GM23248 (cell line): ENCODE measurements around the gene ZNF76. TPM values are rescaled to one million over a fixed set of nuclear protein-coding genes. Genes with fewer than 3 reads are reported as not detected.
A peak's percentile ranks its signal among the peaks of the same experiment; 100 is the strongest.

ENCODE experiments used
- DNase-seq: peaks from one replicate; pipeline ENCODE4 v3.0.0-alpha.2; 2015
- H2AFZ ChIP-seq: fragments of 200-600 bp; sonication (generic); 2 replicates; pipeline ENCODE4 v1.6.1; 2016; ENCODE audit warnings: antibody characterized with exemption
- H3F3A ChIP-seq: fragments of 200-600 bp; sonication (generic); 2 replicates; pipeline ENCODE4 v1.6.1; 2016; ENCODE audit warnings: mild to moderate bottlenecking, antibody characterized with exemption, mixed run types; ENCODE audit not compliant: insufficient read depth
- H3K27ac ChIP-seq: fragments of 200-600 bp; sonication (generic); 2 replicates; pipeline ENCODE4 v1.5.1; 2016; ENCODE audit warnings: mild to moderate bottlenecking
- H3K27me3 ChIP-seq: fragments of 200-600 bp; sonication (generic); replicated peaks from 2 replicates; pipeline ENCODE4 v1.6.1; 2016; ENCODE audit warnings: mild to moderate bottlenecking; ENCODE audit not compliant: insufficient read depth
- H3K36me3 ChIP-seq: fragments of 200-600 bp; sonication (generic); 2 replicates; pipeline ENCODE4 v1.6.1; 2016; ENCODE audit warnings: low read depth, mild to moderate bottlenecking
- H3K4me1 ChIP-seq: fragments of 200-600 bp; sonication (generic); 2 replicates; pipeline ENCODE4 v1.6.1; 2016; ENCODE audit warnings: mild to moderate bottlenecking; ENCODE audit not compliant: insufficient read depth
- H3K4me2 ChIP-seq: fragments of 200-600 bp; sonication (generic); one replicate; pipeline ENCODE4 v1.6.1; 2016; ENCODE audit warnings: mild to moderate bottlenecking; ENCODE audit not compliant: unreplicated experiment
- H3K4me3 ChIP-seq: fragments of 200-600 bp; sonication (generic); 2 replicates; pipeline ENCODE4 v1.5.1; 2016; ENCODE audit warnings: mild to moderate bottlenecking
- H3K79me2 ChIP-seq: fragments of 200-600 bp; sonication (generic); 2 replicates; pipeline ENCODE4 v1.6.1; 2016; ENCODE audit warnings: mild to moderate bottlenecking; ENCODE audit not compliant: insufficient read depth
- H3K9ac ChIP-seq: fragments of 200-600 bp; sonication (generic); 2 replicates; pipeline ENCODE4 v1.6.1; 2016; ENCODE audit warnings: mild to moderate bottlenecking
- H3K9me2 ChIP-seq: fragments of 200-600 bp; sonication (generic); 2 replicates; pipeline ENCODE4 v1.6.1; 2016; ENCODE audit warnings: mixed run types, mild to moderate bottlenecking, moderate library complexity; ENCODE audit not compliant: insufficient read depth
- H3K9me3 ChIP-seq: fragments of 200-600 bp; sonication (generic); one replicate; pipeline ENCODE4 v1.6.1; 2017; ENCODE audit warnings: low read depth
- H4K20me1 ChIP-seq: fragments of 200-600 bp; sonication (generic); 2 replicates; pipeline ENCODE4 v1.6.0; 2016; ENCODE audit not compliant: insufficient read depth
- EZH2 ChIP-seq: fragments of 200-600 bp; sonication (generic); IDR thresholded peaks from 2 replicates; pipeline ENCODE4 v1.6.1; 2018; ENCODE audit warnings: antibody characterized with exemption, mild to moderate bottlenecking; ENCODE audit not compliant: insufficient read depth, poor library complexity, severe bottlenecking
- EZH2phosphoT487 ChIP-seq: fragments of 200-600 bp; sonication (generic); IDR thresholded peaks from 2 replicates; pipeline ENCODE4 v1.6.1; 2018; ENCODE audit warnings: antibody characterized with exemption, moderate library complexity, mild to moderate bottlenecking, low read depth; ENCODE audit not compliant: insufficient read depth
- WGBS, 2 experiments: methylation state at CpG; one replicate each; pipeline ENCODE4 v1.1.6; 2015 to 2017; ENCODE audit warnings: low lambda C conversion rate in 2 of 2, low coverage in 1 of 2; ENCODE audit errors: missing lambda C conversion rate in 2 of 2; 5-methylcytosine and 5-hydroxymethylcytosine counted together
- in situ Hi-C: fragments of 300-500 bp; cut with MboI; formaldehyde crosslinking; loops from 2 replicates; pipeline ENCODE4 v1.15.0; 2020
- polyA plus RNA-seq: library from polyadenylated mRNA; unstranded; fragments of >200 nt; fragmentation: Nextera tagmentation; extraction: Ambion mirVana; gene quantifications from 2 replicates; pipeline ENCODE4 v1.2.1, GENCODE V29; 2016
- total RNA-seq: library from RNA; depleted of rRNA; stranded (reverse); fragments of >200 nt; shearing (Covaris generic); gene quantifications from 2 replicates; pipeline ENCODE4 v1.2.3, GENCODE V29; 2014

ZNF76 gene
- total and polyA plus RNA-seq, 2 experiments from 2014 or later = 14.3 to 15.9 TPM

- Histone ChIP-seq H3K4me1 (no peaks in the 10 kb centered on the region), H3K36me3 (no peaks in the 10 kb centered on the region), H4K20me1 (no peaks in the 10 kb centered on the region), H3K27me3 (no peaks in the 10 kb centered on the region), H3K4me3 (no peak overlapping the region), H3K9me3 (no peaks in the 10 kb centered on the region), H3F3A (0 out of 2 replicates have a peak, but pooled peaks cover 10% of the 10 kb centered on the region), H3K4me2 (no peak overlapping the region), H3K9me2 (no peaks in the 10 kb centered on the region), H2AFZ (no peak overlapping the region), H3K27ac (no peak overlapping the region), H3K9ac (no peak overlapping the region), H3K79me2 (no peaks in the 10 kb centered on the region)
- no peak for TF ChIP-seq EZH2phosphoT487
- TF ChIP-seq EZH2 = no peak
- peak; percentile 63 for DNase-seq
- in situ Hi-C loops = loop anchor here (10.0 kb wide), 1 partner anchor 256 kb away; no protein-coding TSS in a partner anchor
- WGBS, 2 experiments = 45 to 49% methylated on average over 12 of the region's 12 CpGs
Measured at GRCh38 chr6:35240838-35241801, 18.4 kb upstream of the ZNF76 start.

DNA sequence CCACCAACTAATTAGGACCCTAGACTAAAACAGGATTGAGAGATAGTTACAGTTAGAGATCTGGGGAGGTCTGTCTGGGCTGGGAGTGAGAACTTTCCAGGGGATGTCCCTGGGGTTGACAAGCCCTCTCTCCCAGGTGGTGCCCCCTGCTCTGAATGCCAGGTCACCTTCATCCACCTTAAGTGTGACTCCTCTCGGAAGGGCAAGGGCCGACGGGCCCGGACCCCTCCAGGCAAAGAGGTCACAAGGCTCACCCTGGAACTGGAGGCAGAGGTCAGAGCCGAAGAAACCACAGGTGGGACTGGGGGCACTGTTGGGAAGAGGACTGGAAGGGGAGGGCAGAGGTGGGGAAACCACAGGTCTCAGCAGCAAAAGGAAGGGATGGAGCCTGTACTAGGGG is 17.0 kb upstream of the ZNF76 start:
- TF ChIP-seq EZH2 = no peak
- TF ChIP-seq EZH2phosphoT487 = no peak
- H3K4me1 ChIP-seq = no peaks in the 10 kb centered on the region
- H3K27me3 ChIP-seq = no peaks in the 10 kb centered on the region
- H3K36me3 ChIP-seq = no peaks in the 10 kb centered on the region
- in situ Hi-C loops = loop anchor here (10.0 kb wide), 1 partner anchor 258 kb away; no protein-coding TSS in a partner anchor
- no peak for DNase-seq
- WGBS, 2 experiments = 96 to 97% methylated on average over 5 of the region's 5 CpGs
- no peaks in the 10 kb centered on the region for H4K20me1 ChIP-seq
- H3K9me2 ChIP-seq = no peaks in the 10 kb centered on the region
- H3K4me3 ChIP-seq = no peak overlapping the region
- H3K27ac ChIP-seq = no peak overlapping the region
- H2AFZ ChIP-seq = no peak overlapping the region
- no peaks in the 10 kb centered on the region for H3K9me3 ChIP-seq
- peaks cover under 1% of the 10 kb centered on the region; the same call in 1 of the 2 replicates for H3K79me2 ChIP-seq
- no peak overlapping the region for H3K4me2 ChIP-seq
- 0 out of 2 replicates have a peak, but pooled peaks cover 13% of the 10 kb centered on the region for H3F3A ChIP-seq
- H3K9ac ChIP-seq = no peak overlapping the region

- no peak overlapping the region for H2AFZ ChIP-seq
- H3K36me3 ChIP-seq = no peaks in the 10 kb centered on the region
- TF ChIP-seq EZH2 (no peak), EZH2phosphoT487 (no peak)
- H3K27ac ChIP-seq = no peak overlapping the region
- H3K4me2 ChIP-seq = no peak overlapping the region
- no peak overlapping the region for H3K4me3 ChIP-seq
- H4K20me1 ChIP-seq = no peaks in the 10 kb centered on the region
- H3K27me3 ChIP-seq = no peaks in the 10 kb centered on the region
- WGBS, 2 experiments = 93 to 95% methylated on average over 13 of the region's 13 CpGs
- H3K9me2 ChIP-seq = no peaks in the 10 kb centered on the region
- H3K9ac ChIP-seq = no peak overlapping the region
- H3F3A ChIP-seq = 0 out of 2 replicates have a peak, but pooled peaks cover 13% of the 10 kb centered on the region
- peaks cover 5% of the 10 kb centered on the region; the same call in 1 of the 2 replicates for H3K79me2 ChIP-seq
- H3K9me3 ChIP-seq = no peaks in the 10 kb centered on the region
- DNase-seq = no peak
- in situ Hi-C loops = loop anchor here (10.0 kb wide), 1 partner anchor 258 kb away; no protein-coding TSS in a partner anchor
- H3K4me1 ChIP-seq = 0 out of 2 replicates have a peak, but pooled peaks cover 3% of the 10 kb centered on the region
Measured at GRCh38 chr6:35242906-35243305, 16.6 kb upstream of the ZNF76 start.

DNA sequence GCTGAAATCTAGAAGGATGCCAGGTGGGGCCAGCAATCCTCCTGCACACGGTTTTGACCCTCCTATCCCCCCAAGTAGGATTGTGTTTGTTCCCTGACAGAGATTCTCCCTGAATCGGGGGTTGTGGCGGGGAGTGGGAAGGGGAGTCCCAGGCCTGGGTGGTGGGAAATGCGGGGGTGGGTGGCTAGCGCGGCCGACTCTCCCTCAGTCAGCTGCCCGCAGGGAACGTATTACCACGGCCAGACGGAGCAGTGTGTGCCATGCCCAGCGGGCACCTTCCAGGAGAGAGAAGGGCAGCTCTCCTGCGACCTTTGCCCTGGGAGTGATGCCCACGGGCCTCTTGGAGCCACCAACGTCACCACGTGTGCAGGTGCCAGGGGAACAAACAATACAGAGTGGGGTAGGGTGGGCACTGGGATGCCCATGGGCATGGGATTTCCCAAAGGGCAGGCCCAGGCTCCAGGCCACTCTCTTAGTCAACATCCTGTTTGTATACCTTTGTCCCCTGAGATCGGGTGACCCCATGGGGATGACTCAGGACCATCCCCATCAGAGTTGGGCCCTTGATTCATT is 16.1 kb upstream of the ZNF76 start:
- WGBS, 2 experiments = 81 to 83% methylated on average over 7 to 17 of the region's 17 CpGs
- in situ Hi-C loops = loop anchor here (10.0 kb wide), 1 partner anchor 259 kb away; no protein-coding TSS in a partner anchor

More for the DNA sequence above, 16.1 kb upstream of the ZNF76 start:
- Histone ChIP-seq H4K20me1 (no peaks in the 10 kb centered on the region), H3K27me3 (no peaks in the 10 kb centered on the region), H3K9me3 (no peaks in the 10 kb centered on the region), H3K4me3 (no peak overlapping the region), H3K4me1 (0 out of 2 replicates have a peak, but pooled peaks cover 7% of the 10 kb centered on the region), H3K79me2 (peaks cover 9% of the 10 kb centered on the region; the same call in 1 of the 2 replicates), H3K27ac (no peak overlapping the region), H3K9me2 (no peaks in the 10 kb centered on the region), H2AFZ (no peak overlapping the region), H3K9ac (no peak overlapping the region), H3K4me2 (no peak overlapping the region), H3K36me3 (no peaks in the 10 kb centered on the region), H3F3A (0 out of 2 replicates have a peak, but pooled peaks cover 13% of the 10 kb centered on the region)
- no peak for TF ChIP-seq EZH2
- no peak for TF ChIP-seq EZH2phosphoT487
- DNase-seq = no peak
